ENCODE data around the gene SPRN.

DNA sequence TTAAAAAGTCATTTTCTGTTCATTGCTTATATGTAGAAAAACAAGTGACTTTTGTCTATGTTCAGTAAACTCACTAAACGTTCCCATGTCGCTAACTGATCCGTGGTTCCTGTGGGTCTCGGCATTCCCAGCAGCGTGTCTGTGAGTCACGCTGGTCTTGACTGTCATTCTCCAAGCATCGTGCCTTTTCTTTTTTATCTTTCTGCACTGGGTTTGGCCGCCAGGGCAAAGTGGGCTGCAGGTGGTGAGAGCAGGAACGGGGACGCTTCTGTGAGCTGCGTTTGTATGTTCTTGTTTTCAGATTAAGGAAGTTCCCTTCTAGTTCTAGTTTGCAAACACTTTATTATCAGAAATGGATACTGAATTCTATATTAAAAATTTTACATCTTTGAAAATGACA lies 22.6 kb upstream of the SPRN start:
- TF ChIP-seq, protein P1, sequence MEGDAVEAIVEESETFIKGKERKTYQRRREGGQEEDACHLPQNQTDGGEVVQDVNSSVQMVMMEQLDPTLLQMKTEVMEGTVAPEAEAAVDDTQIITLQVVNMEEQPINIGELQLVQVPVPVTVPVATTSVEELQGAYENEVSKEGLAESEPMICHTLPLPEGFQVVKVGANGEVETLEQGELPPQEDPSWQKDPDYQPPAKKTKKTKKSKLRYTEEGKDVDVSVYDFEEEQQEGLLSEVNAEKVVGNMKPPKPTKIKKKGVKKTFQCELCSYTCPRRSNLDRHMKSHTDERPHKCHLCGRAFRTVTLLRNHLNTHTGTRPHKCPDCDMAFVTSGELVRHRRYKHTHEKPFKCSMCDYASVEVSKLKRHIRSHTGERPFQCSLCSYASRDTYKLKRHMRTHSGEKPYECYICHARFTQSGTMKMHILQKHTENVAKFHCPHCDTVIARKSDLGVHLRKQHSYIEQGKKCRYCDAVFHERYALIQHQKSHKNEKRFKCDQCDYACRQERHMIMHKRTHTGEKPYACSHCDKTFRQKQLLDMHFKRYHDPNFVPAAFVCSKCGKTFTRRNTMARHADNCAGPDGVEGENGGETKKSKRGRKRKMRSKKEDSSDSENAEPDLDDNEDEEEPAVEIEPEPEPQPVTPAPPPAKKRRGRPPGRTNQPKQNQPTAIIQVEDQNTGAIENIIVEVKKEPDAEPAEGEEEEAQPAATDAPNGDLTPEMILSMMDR (IDR thresholded peaks at IDR 0.05; ENCODE audit: insufficient read depth, low read length, poor library complexity, severe bottlenecking) = no peak
- no peak for TF ChIP-seq EZH2phosphoT487 (conservative IDR thresholded peaks at IDR 0.05; ENCODE audit: low read length)

Measured in SU-DHL-6 (cell line).